ENCODE data around the gene PTK6. TPM values are rescaled to one million over a fixed set of nuclear protein-coding genes. Genes with fewer than 3 reads are reported as not detected.

Gene PTK6
- total RNA-seq, 1 experiment from 2014 or later, result 6.7 TPM

DNA sequence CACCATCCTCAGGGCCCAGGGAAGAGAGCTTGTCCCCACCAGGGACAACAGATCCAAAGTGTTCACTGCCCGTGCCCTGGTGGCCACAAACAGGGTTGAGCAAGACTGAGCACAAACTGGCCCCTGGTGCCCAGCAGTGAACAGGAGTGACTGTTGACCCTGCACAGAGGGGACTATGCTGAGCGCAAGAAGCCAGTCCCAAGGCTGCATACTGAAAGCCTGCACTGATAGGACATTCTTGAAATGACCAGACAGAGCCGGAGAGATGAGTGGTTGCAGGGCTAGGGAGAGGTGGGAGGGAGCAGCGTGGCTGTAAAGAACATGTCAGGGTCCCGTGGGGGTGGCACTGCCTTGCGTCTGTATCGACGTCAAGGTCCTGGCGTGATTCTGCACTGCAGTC lies 13.9 kb upstream of the PTK6 start:
- CTCF ChIA-PET, result interaction anchor here (0.6 kb wide), 1 partner anchor 13 kb away, joined by 3 read pairs; no protein-coding TSS in a partner anchor
- POLR2A ChIA-PET, result interaction anchor here (1.6 kb wide), 1 partner anchor 9 kb away, joined by 5 read pairs; no protein-coding TSS in a partner anchor
- intact Hi-C loops (cut with micrococcal nuclease), result no loop called here

More for the DNA sequence above, 13.9 kb upstream of the PTK6 start:
- Histone ChIP-seq H4K20me1 (ENCODE audit: insufficient read depth) (no peaks in the 10 kb centered on the region), H3K27me3 (ENCODE audit: insufficient read depth, low read length) (no peaks in the 10 kb centered on the region), H3K4me1 (ENCODE audit: control insufficient read depth in 1 of 2, insufficient read depth in 2 of 2, low read length in 2 of 2) (peaks cover 15 to 33% of the 10 kb centered on the region in 2 experiments), H3K9me3 (ENCODE audit: control insufficient read depth in 1 of 2, insufficient read depth in 1 of 2, low read depth in 1 of 2, low read length in 2 of 2) (no peaks in the 10 kb centered on the region), H3K27ac (ENCODE audit: low read depth, low read length) (no peak overlapping the region), H2AFZ (ENCODE audit: low read depth, low read length, poor library complexity, severe bottlenecking) (no peak overlapping the region), H3K36me3 (ENCODE audit: control insufficient read depth in 1 of 2, insufficient read depth in 2 of 2, low read length in 2 of 2) (no peaks in the 10 kb centered on the region), H3K9ac (ENCODE audit: low read length) (no peak overlapping the region), H3K9me2 (ENCODE audit: insufficient read depth) (no peaks in the 10 kb centered on the region), H3K4me3 (replicated peaks in 1 of 2; ENCODE audit: low read depth in 1 of 2, low read length in 2 of 2) (no peak overlapping the region), H3K4me2 (ENCODE audit: low read length) (no peak overlapping the region), H3K79me2 (ENCODE audit: insufficient read depth, low read length) (no peaks in the 10 kb centered on the region)
- no peak for ATAC-seq
- no peak for DNase-seq (ENCODE audit: low read depth, low spot score)
- BruUV-seq (replicated peaks), result no TSS peak
- TF ChIP-seq POLR2A (IDR thresholded peaks at IDR 0.05; ENCODE audit: borderline replicate concordance, extremely low read depth, insufficient read depth, insufficient read length) (no peak), CBX3 (IDR thresholded peaks at IDR 0.05; ENCODE audit: low read depth) (no peak), FOSL1 (IDR thresholded peaks at IDR 0.05; ENCODE audit: low read depth) (no peak), EZH2phosphoT487 (IDR thresholded peaks at IDR 0.05; ENCODE audit: borderline replicate concordance) (no peak), EGR1 (IDR thresholded peaks at IDR 0.05; ENCODE audit: low read depth) (no peak), REST (IDR thresholded peaks at IDR 0.05; ENCODE audit: low read depth) (no peak), TCF7L2 (IDR thresholded peaks at IDR 0.05; ENCODE audit: borderline replicate concordance, extremely low read depth, insufficient read depth, insufficient read length) (no peak), POLR2AphosphoS5 (IDR thresholded peaks at IDR 0.05; ENCODE audit: low read depth, low read length) (no peak), YY1 (IDR thresholded peaks at IDR 0.05; ENCODE audit: extremely low read depth, insufficient replicate concordance, low read depth, low read length) (no peak), ZBTB33 (IDR thresholded peaks at IDR 0.05; ENCODE audit: extremely low read depth, insufficient replicate concordance, low read length) (no peak), ZFX (IDR thresholded peaks at IDR 0.05) (no peak), SRF (IDR thresholded peaks at IDR 0.05; ENCODE audit: low read depth) (no peak), ELF1 (IDR thresholded peaks at IDR 0.05; ENCODE audit: borderline replicate concordance, low read depth) (no peak), ATF3 (IDR thresholded peaks at IDR 0.05) (no peak), JUND (IDR thresholded peaks at IDR 0.05) (no peak), ZNF274 (IDR thresholded peaks at IDR 0.05; ENCODE audit: low read depth, low read length) (no peak), SP1 (IDR thresholded peaks at IDR 0.05; ENCODE audit: low read depth) (no peak), RAD21 (IDR thresholded peaks at IDR 0.05; ENCODE audit: low read depth) (no peak)
- TF ChIP-seq, protein P1, sequence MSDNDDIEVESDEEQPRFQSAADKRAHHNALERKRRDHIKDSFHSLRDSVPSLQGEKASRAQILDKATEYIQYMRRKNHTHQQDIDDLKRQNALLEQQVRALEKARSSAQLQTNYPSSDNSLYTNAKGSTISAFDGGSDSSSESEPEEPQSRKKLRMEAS (IDR thresholded peaks at IDR 0.05), result no peak
- TF ChIP-seq, protein P2, sequence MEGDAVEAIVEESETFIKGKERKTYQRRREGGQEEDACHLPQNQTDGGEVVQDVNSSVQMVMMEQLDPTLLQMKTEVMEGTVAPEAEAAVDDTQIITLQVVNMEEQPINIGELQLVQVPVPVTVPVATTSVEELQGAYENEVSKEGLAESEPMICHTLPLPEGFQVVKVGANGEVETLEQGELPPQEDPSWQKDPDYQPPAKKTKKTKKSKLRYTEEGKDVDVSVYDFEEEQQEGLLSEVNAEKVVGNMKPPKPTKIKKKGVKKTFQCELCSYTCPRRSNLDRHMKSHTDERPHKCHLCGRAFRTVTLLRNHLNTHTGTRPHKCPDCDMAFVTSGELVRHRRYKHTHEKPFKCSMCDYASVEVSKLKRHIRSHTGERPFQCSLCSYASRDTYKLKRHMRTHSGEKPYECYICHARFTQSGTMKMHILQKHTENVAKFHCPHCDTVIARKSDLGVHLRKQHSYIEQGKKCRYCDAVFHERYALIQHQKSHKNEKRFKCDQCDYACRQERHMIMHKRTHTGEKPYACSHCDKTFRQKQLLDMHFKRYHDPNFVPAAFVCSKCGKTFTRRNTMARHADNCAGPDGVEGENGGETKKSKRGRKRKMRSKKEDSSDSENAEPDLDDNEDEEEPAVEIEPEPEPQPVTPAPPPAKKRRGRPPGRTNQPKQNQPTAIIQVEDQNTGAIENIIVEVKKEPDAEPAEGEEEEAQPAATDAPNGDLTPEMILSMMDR (IDR thresholded peaks at IDR 0.05 in 2 of 3, conservative IDR thresholded peaks at IDR 0.05 in 1 of 3; ENCODE audit: borderline replicate concordance in 1 of 3, insufficient read depth in 1 of 3, low read depth in 2 of 3, low read length in 2 of 3), result no peak
- RAD21 ChIA-PET (ENCODE audit: low non-redundant PET in 1 of 2, low total read pairs in 2 of 2, uncharacterized antibody in 2 of 2, unreplicated experiment in 2 of 2), result no interaction called here

Data from HCT116 (cell line).